SK-N-SH (cell line): ENCODE results near the gene TMEM116.

ENCODE experiments used
- CHD2 ChIP-seq: fragments of 150-350 bp; IDR thresholded peaks from 2 replicates; pipeline ENCODE4 v1.6.1; 2018; ENCODE audit warnings: low read length; ENCODE audit not compliant: partially characterized antibody
- EP300 ChIP-seq, 2 experiments: IDR thresholded peaks; 2 replicates each; pipeline versions ENCODE4 v1.4.0 to v1.6.1; 2012; ENCODE audit warnings: borderline replicate concordance in 1 of 2, low read depth in 1 of 2, low read length in 1 of 2
- GABPA ChIP-seq: IDR thresholded peaks from 2 replicates; pipeline ENCODE4 v1.4.0; 2012; ENCODE audit warnings: low read depth, mild to moderate bottlenecking
- RAD21 ChIP-seq: IDR thresholded peaks from 2 replicates; pipeline ENCODE4 v1.6.1; 2012; ENCODE audit warnings: mild to moderate bottlenecking, low read length
- ZBTB33 ChIP-seq: IDR thresholded peaks from 2 replicates; pipeline ENCODE4 v1.4.0; 2012; ENCODE audit warnings: low read depth, borderline replicate concordance

- no peak for TF ChIP-seq RAD21
- TF ChIP-seq CHD2 = no peak
- TF ChIP-seq EP300 (IDR thresholded peaks at IDR 0.05; ENCODE audit: borderline replicate concordance in 1 of 2, low read depth in 1 of 2, low read length in 1 of 2) = no peak
- no peak for TF ChIP-seq GABPA
- TF ChIP-seq ZBTB33 = no peak
Measured at GRCh38 chr12:112029301-112029700, 16.3 kb upstream of the TMEM116 start.
